Gastroesophageal sphincter (tissue), 4 donors: Measurements from ENCODE around the gene GIT1. TPM values are rescaled to one million over a fixed set of nuclear protein-coding genes. Genes with fewer than 3 reads are reported as not detected.
A peak's percentile ranks its signal among the peaks of the same experiment; 100 is the strongest.

Source experiments
- ATAC-seq: fragments of 150-250 bp; one replicate; pipeline ENCODE4 v1.9.1; 2016; ENCODE audit warnings: mild to moderate bottlenecking, moderate library complexity
- H3K27ac ChIP-seq, 4 donors: fragments of 200-600 bp; sonication (generic) in 3 of 4; 1 replicate in 3 of 4; 2 replicates in 1 of 4; pipeline ENCODE4 v1.5.1; 2016 to 2019
- H3K27me3 ChIP-seq: fragments of 200-600 bp; sonication (generic); one replicate; pipeline ENCODE4 v1.5.1; 2019
- H3K36me3 ChIP-seq, 2 donors: fragments of 200-600 bp; sonication (generic); one replicate each; pipeline ENCODE4 v1.5.1; 2019; ENCODE audit warnings: control low read depth in 1 of 2
- H3K4me1 ChIP-seq, 3 donors: fragments of 200-600 bp; sonication (generic); 1 replicate in 2 of 3; 2 replicates in 1 of 3; pipeline ENCODE4 v1.5.1; 2016 to 2019; ENCODE audit warnings: control low read depth in 2 of 3
- H3K4me3 ChIP-seq, 2 donors: fragments of 200-600 bp; sonication (generic); one replicate each; pipeline ENCODE4 v1.5.1; 2019; ENCODE audit warnings: mild to moderate bottlenecking in 1 of 2, moderate library complexity in 1 of 2
- H3K9me3 ChIP-seq, 3 donors: fragments of 200-600 bp; sonication (generic); one replicate each; pipeline ENCODE4 v1.5.1; 2017 to 2019; ENCODE audit warnings: control low read depth in 2 of 3
- CTCF ChIP-seq, 4 experiments: fragments of 200-600 bp in 2 of 4; fragments of 450-650 bp in 2 of 4; sonication (generic) in 1 of 4; IDR thresholded peaks; one replicate each; pipeline ENCODE4 v1.5.1; 2017 to 2019; ENCODE audit warnings: antibody characterized with exemption in 4 of 4, mild to moderate bottlenecking in 2 of 4, moderate library complexity in 2 of 4
- EP300 ChIP-seq: sonication (generic); formaldehyde crosslinking; IDR thresholded peaks from one replicate; pipeline ENCODE4 v1.6.1; 2017; ENCODE audit warnings: antibody characterized with exemption, mild to moderate bottlenecking
- POLR2A ChIP-seq, 2 donors: fragments of 450-650 bp; IDR thresholded peaks; one replicate each; pipeline ENCODE4 v1.6.1; 2017; ENCODE audit warnings: antibody characterized with exemption in 2 of 2, mild to moderate bottlenecking in 2 of 2, moderate library complexity in 1 of 2
- POLR2AphosphoS5 ChIP-seq: sonication (generic); formaldehyde crosslinking; IDR thresholded peaks from one replicate; pipeline ENCODE4 v1.6.1; 2017; ENCODE audit warnings: antibody characterized with exemption
- WGBS, 2 donors: methylation state at CpG; one replicate each; pipeline ENCODE4 v1.1.5; 2018; ENCODE audit warnings: low coverage in 1 of 2; 5-methylcytosine and 5-hydroxymethylcytosine counted together
- total RNA-seq, 4 donors: library from RNA; depleted of rRNA; stranded (reverse); fragments of >200 nt; gene quantifications; one replicate each; pipeline ENCODE4 v1.1.0, GENCODE V29; 2016

The GIT1 gene
- total RNA-seq, 4 donors from 2014 or later, result 30.4 to 47.8 (median 35.8) TPM

DNA sequence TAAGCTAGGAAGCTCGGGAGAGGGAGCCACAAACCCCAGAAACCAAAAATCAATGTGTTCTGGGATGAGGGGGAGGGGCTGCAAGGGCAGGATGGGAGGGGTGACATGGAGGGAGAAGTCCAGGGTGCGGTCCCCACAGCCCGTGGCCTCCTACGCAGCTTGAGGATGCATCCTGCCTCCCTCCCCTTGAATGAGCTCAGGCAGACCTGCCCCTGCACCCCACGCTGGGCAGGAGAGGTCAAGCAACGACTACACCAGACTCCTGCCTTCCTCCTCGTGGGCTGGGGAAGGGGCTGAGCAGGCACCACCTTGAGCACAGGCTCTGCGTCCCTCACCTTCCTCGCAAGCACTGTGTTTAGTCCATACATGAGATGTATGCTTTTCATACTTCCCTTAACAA is 7.4 kb upstream of the GIT1 start:
- Histone ChIP-seq H3K27me3 (no peaks in the 10 kb centered on the region), H3K27ac (peak overlapping the region in 1 of 4 donors; percentile 24), H3K9me3 (no peaks in the 10 kb centered on the region), H3K4me3 (no peak overlapping the region), H3K36me3 (no peaks in the 10 kb centered on the region), H3K4me1 (peaks cover 0 to 55% (median 27%) of the 10 kb centered on the region in 3 donors)
- no peak for TF ChIP-seq CTCF (IDR thresholded peaks at IDR 0.05)
- TF ChIP-seq POLR2AphosphoS5, result no peak
- no peak for TF ChIP-seq POLR2A (IDR thresholded peaks at IDR 0.05)
- TF ChIP-seq EP300, result no peak
- no peak for ATAC-seq
- 40 to 42% methylated on average over 2 of the region's 9 CpGs for WGBS, 2 donors

DNA sequence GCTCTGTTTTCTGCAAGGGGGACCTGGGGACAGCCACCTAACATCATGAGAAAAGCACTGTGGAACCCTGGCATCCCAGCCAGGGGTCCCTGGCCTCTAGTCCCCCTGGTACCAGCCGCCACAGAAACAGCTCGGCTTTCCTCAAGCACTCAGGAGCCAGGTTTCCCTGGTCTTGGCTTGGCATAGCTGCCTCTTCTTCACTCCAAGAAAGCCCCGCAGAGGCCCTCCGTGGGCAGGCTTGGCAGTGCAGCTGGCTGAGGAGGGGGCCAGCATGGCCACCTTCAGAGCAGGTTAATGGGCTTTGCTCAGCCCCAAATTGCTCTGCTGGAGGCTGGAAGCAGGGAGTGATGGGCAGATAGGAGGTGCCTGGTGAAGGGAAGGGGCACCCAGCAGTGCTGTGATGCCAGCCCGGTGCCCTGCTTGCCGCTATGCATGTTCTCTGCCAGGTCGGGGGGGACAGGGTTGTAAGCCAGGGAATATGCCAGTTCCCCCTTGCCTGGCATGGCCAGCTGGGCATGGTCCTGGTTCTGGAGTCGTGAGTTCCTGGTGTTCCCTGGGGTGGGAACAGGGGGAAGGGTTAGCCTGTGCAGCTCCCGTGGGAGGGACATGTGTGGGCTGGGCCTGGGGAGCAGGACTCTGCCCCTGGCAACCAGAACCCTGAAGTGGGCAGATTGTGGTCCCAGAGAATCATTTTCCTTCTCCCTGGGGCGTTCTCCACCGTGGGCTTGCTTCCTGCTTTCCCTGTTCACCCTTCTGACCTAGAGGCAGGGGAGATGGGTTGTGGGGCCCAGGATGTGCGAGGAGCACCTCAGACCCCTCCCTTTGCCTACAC is 6.7 kb upstream of the GIT1 start:
- WGBS, 2 donors, result 80% methylated on average over 1 of the region's 12 CpGs; no CpG with 5 or more reads in 1 of the 2 donors
- Histone ChIP-seq H3K4me1 (peaks cover 0 to 62% (median 34%) of the 10 kb centered on the region in 3 donors), H3K4me3 (no peak overlapping the region), H3K36me3 (no peaks in the 10 kb centered on the region), H3K27ac (peak overlapping the region in 1 of 4 donors; percentile 24), H3K27me3 (no peaks in the 10 kb centered on the region), H3K9me3 (no peaks in the 10 kb centered on the region)
- no peak for ATAC-seq
- TF ChIP-seq POLR2AphosphoS5 (no peak), CTCF (IDR thresholded peaks at IDR 0.05) (no peak), EP300 (no peak), POLR2A (IDR thresholded peaks at IDR 0.05) (no peak)

DNA sequence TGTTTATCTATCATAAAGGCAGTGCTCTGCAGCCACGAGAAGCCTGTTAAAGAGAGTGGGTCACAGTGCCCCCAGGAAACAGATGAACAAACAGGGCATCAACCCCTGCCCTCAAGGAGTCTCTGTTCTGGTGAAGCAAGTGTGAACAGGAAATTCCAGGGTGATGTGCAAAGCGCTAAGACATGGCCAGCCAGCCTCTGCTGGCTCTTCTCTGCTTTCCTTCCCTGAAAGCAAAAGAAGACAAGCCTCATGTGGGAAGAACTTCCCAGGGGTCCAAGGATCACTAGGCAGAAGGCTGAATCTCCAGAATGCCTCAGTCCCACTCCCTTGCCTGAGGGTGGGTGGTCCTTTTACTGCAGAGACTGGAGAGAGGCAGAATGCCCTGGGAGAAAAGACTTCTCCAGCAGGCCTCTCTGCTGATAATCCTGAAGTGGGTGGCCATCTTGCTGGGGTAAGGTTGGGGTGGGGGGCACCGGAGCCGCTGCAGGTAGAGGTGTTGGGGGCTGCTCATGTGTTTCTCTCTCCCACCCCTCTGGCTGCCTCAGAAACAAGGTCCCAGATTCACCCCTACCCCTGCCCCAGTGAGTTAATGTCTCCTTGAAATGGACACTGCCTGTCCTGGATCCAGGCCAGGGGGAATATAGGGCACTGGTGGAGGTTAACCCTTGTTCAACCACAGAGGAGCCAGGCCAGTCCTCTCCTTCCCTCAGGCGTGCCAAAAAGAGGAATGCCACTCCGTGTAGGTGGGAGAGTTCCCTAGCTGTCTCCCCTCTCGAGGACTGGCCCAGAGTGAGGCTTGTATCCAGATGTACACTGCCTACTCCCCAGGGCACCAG is 5.9 kb upstream of the GIT1 start:
- ATAC-seq, result no peak
- Histone ChIP-seq H3K27ac (no peak overlapping the region), H3K4me3 (no peak overlapping the region), H3K9me3 (no peaks in the 10 kb centered on the region), H3K27me3 (no peaks in the 10 kb centered on the region), H3K4me1 (peaks cover 0 to 70% (median 42%) of the 10 kb centered on the region in 3 donors), H3K36me3 (no peaks in the 10 kb centered on the region)
- TF ChIP-seq POLR2AphosphoS5 (no peak), EP300 (no peak), POLR2A (IDR thresholded peaks at IDR 0.05) (no peak), CTCF (IDR thresholded peaks at IDR 0.05) (no peak)
- WGBS, 2 donors, result no CpG with 5 or more reads among the region's 7 CpGs

DNA sequence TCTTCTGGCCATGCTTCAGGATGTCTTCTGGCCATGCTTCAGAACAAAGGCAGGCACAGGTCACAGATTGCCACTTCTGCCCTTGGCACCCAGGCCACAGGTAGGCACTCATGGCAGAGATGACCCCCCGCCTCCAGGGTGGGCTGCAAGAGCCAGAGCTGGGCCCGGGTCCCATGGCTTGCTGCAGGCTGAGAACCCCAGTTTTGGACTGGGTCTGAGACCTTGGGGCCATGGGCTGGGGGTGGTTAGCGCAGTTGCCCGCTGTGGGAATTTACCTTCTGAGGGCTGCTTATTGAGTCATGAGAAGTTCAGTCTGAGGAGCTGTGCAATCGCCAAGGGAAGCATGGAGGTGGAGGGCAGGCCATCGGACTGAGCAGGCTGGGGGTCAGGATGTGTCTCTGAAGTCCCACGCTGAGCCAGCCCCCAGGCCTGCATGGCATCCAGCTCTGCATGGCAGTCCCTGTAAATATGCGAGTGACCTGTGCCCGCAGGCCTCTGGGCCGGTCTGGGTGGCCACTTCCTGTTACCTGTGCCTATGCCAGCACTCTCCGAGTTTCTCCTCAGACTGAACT is 5.2 kb upstream of the GIT1 start:
- Histone ChIP-seq H3K27ac (peak overlapping the region in 1 of 4 donors; percentile 76), H3K4me1 (peaks cover 0 to 78% (median 49%) of the 10 kb centered on the region in 3 donors), H3K36me3 (no peaks in the 10 kb centered on the region), H3K27me3 (no peaks in the 10 kb centered on the region), H3K9me3 (no peaks in the 10 kb centered on the region), H3K4me3 (peak overlapping the region in 1 of 2 donors; percentile 76)
- TF ChIP-seq POLR2AphosphoS5 (no peak), POLR2A (IDR thresholded peaks at IDR 0.05) (no peak), EP300 (no peak), CTCF (IDR thresholded peaks at IDR 0.05) (no peak)
- 47 to 60% methylated on average over 1 to 2 of the region's 11 CpGs for WGBS, 2 donors
- no peak for ATAC-seq
